Smooth muscle cell (in vitro differentiated cells): ENCODE measurements around the gene EIF5. TPM values are rescaled to one million over a fixed set of nuclear protein-coding genes. Genes with fewer than 3 reads are reported as not detected.

Source experiments
- DNase-seq: peaks from one replicate; lab custom pipeline; 2025; ENCODE audit not compliant: unreplicated experiment; lab: John Stamatoyannopoulos, UW
- H2AFZ ChIP-seq: fragments of 200-600 bp; sonication (generic); 2 replicates; pipeline ENCODE4 v1.6.0; 2016; ENCODE audit warnings: antibody characterized with exemption, low read depth, mild to moderate bottlenecking
- H3F3A ChIP-seq: fragments of 200-600 bp; sonication (generic); 2 replicates; pipeline ENCODE4 v1.6.0; 2017; ENCODE audit warnings: antibody characterized with exemption, low read depth
- H3K27ac ChIP-seq: fragments of 200-600 bp; sonication (generic); 2 replicates; pipeline ENCODE4 v1.5.1; 2016; ENCODE audit warnings: low read depth, mild to moderate bottlenecking
- H3K27me3 ChIP-seq: fragments of 200-600 bp; sonication (generic); 2 replicates; pipeline ENCODE4 v1.6.1; 2016; ENCODE audit warnings: low read depth, mild to moderate bottlenecking
- H3K36me3 ChIP-seq: fragments of 200-600 bp; sonication (generic); 2 replicates; pipeline ENCODE4 v1.5.1; 2016; ENCODE audit warnings: low read depth
- H3K4me1 ChIP-seq: fragments of 200-600 bp; sonication (generic); 2 replicates; pipeline ENCODE4 v1.5.1; 2016; ENCODE audit warnings: low read depth
- H3K4me2 ChIP-seq: fragments of 200-600 bp; sonication (generic); 2 replicates; pipeline ENCODE4 v1.6.0; 2016; ENCODE audit warnings: mild to moderate bottlenecking
- H3K4me3 ChIP-seq: fragments of 200-600 bp; sonication (generic); 2 replicates; pipeline ENCODE4 v1.5.1; 2016; ENCODE audit warnings: mild to moderate bottlenecking
- H3K79me2 ChIP-seq: fragments of 200-600 bp; sonication (generic); 2 replicates; pipeline ENCODE4 v1.6.0; 2016; ENCODE audit warnings: low read depth, mild to moderate bottlenecking
- H3K9ac ChIP-seq: fragments of 200-600 bp; sonication (generic); 2 replicates; pipeline ENCODE4 v1.6.0; 2016; ENCODE audit warnings: low read depth
- H3K9me3 ChIP-seq: fragments of 200-600 bp; sonication (generic); replicated peaks from 2 replicates; pipeline ENCODE4 v1.5.1; 2016; ENCODE audit warnings: low read depth
- H4K20me1 ChIP-seq: fragments of 200-600 bp; sonication (generic); 2 replicates; pipeline ENCODE4 v1.6.0; 2016; ENCODE audit warnings: low read depth
- CTCF ChIP-seq: fragments of 200-600 bp; sonication (generic); IDR thresholded peaks from 2 replicates; pipeline ENCODE4 v1.5.1; 2017; ENCODE audit warnings: borderline replicate concordance, mild to moderate bottlenecking, antibody characterized with exemption; ENCODE audit not compliant: insufficient read depth, poor library complexity, severe bottlenecking
- WGBS: methylation state at CpG from one replicate; pipeline ENCODE4 v1.1.7; 2016; ENCODE audit warnings: low lambda C conversion rate; 5-methylcytosine and 5-hydroxymethylcytosine counted together
- polyA plus RNA-seq: library from polyadenylated mRNA; unstranded; fragments of >200 nt; fragmentation: Nextera tagmentation; extraction: Ambion mirVana; gene quantifications from 2 replicates; pipeline ENCODE4 v1.2.1, GENCODE V29; 2016
- total RNA-seq: library from RNA; depleted of rRNA; stranded (reverse); fragments of >200 nt; gene quantifications from 2 replicates; pipeline ENCODE4 v1.2.3, GENCODE V29; 2014

The EIF5 gene
- total and polyA plus RNA-seq, 2 experiments from 2014 or later: 278 to 290 TPM

- no peak for DNase-seq
- H3K4me2 ChIP-seq: no peak overlapping the region
- no peak overlapping the region for H3K27ac ChIP-seq
- no peaks in the 10 kb centered on the region for H3K79me2 ChIP-seq
- no peaks in the 10 kb centered on the region for H3K9me3 ChIP-seq
- H3K9ac ChIP-seq: no peak overlapping the region
- H3K27me3 ChIP-seq: no peaks in the 10 kb centered on the region
- no peak overlapping the region for H3K4me3 ChIP-seq
- peaks cover 44% of the 10 kb centered on the region for H3F3A ChIP-seq
- H2AFZ ChIP-seq: no peak overlapping the region
- no peaks in the 10 kb centered on the region for H3K4me1 ChIP-seq
- peaks cover 43% of the 10 kb centered on the region for H4K20me1 ChIP-seq
- 74% methylated on average over 3 of the region's 3 CpGs for WGBS
- peaks cover 26% of the 10 kb centered on the region for H3K36me3 ChIP-seq
- TF ChIP-seq CTCF: no peak
Measured at GRCh38 chr14:103346286-103346685, 12.2 kb downstream of the EIF5 start.

- H2AFZ ChIP-seq: no peak overlapping the region
- no peaks in the 10 kb centered on the region for H3K79me2 ChIP-seq
- DNase-seq: no peak
- H3K27ac ChIP-seq: no peak overlapping the region
- 67% methylated on average over 12 of the region's 12 CpGs for WGBS
- no peaks in the 10 kb centered on the region for H3K9me3 ChIP-seq
- peaks cover 34% of the 10 kb centered on the region for H3F3A ChIP-seq
- H3K27me3 ChIP-seq: no peaks in the 10 kb centered on the region
- no peak overlapping the region for H3K4me2 ChIP-seq
- peaks cover 34% of the 10 kb centered on the region for H4K20me1 ChIP-seq
- no peak overlapping the region for H3K4me3 ChIP-seq
- no peaks in the 10 kb centered on the region for H3K4me1 ChIP-seq
- no peak for TF ChIP-seq CTCF
- H3K36me3 ChIP-seq: peaks cover 17% of the 10 kb centered on the region
- H3K9ac ChIP-seq: no peak overlapping the region
Measured at GRCh38 chr14:103347091-103347815, 13.2 kb downstream of the EIF5 start.

GRCh38 chr14:103348154-103348553, 14.1 kb downstream of the EIF5 start:
- no peaks in the 10 kb centered on the region for H3K4me1 ChIP-seq
- H3K4me3 ChIP-seq: no peak overlapping the region
- H3K36me3 ChIP-seq: peaks cover 10% of the 10 kb centered on the region
- DNase-seq: no peak
- peaks cover 25% of the 10 kb centered on the region for H4K20me1 ChIP-seq
- 78% methylated on average over 5 of the region's 5 CpGs for WGBS
- H3K27ac ChIP-seq: no peak overlapping the region
- H3K4me2 ChIP-seq: no peak overlapping the region
- H3K9me3 ChIP-seq: no peaks in the 10 kb centered on the region
- no peak for TF ChIP-seq CTCF
- peaks cover 27% of the 10 kb centered on the region for H3F3A ChIP-seq
- no peak overlapping the region for H2AFZ ChIP-seq
- no peaks in the 10 kb centered on the region for H3K79me2 ChIP-seq
- H3K9ac ChIP-seq: no peak overlapping the region
- H3K27me3 ChIP-seq: no peaks in the 10 kb centered on the region

GRCh38 chr14:103349982-103350381, 15.9 kb downstream of the EIF5 start:
- no peak overlapping the region for H3K9ac ChIP-seq
- no peaks in the 10 kb centered on the region for H3K27me3 ChIP-seq
- no peaks in the 10 kb centered on the region for H3K79me2 ChIP-seq
- H4K20me1 ChIP-seq: peaks cover 6% of the 10 kb centered on the region
- H3K9me3 ChIP-seq: no peaks in the 10 kb centered on the region
- no peaks in the 10 kb centered on the region for H3K4me1 ChIP-seq
- H3F3A ChIP-seq: peaks cover 10% of the 10 kb centered on the region
- no peak overlapping the region for H3K4me2 ChIP-seq
- H2AFZ ChIP-seq: no peak overlapping the region
- no peak overlapping the region for H3K27ac ChIP-seq
- no peaks in the 10 kb centered on the region for H3K36me3 ChIP-seq
- no peak for TF ChIP-seq CTCF
- DNase-seq: no peak
- 91% methylated on average over 13 of the region's 13 CpGs for WGBS
- no peak overlapping the region for H3K4me3 ChIP-seq
